K562 (cell line): ENCODE data around the gene C1orf87. TPM values are rescaled to one million over a fixed set of nuclear protein-coding genes. Genes with fewer than 3 reads are reported as not detected.

Experiments used
- ATAC-seq: fragments of 200-7000 bp; cut with Tn5 transposase; 3 replicates; pipeline ENCODE4 v1.9.1; 2020; ENCODE audit warnings: moderate library complexity
- BruUV-seq: library from RNA; stranded (reverse); fragments of 400-500 nt; replicated peaks from 2 replicates; lab custom pipeline; 2021; lab: Mats Ljungman, UMichigan
- CTCF ChIA-PET: fragments of 300-600 bp; formaldehyde crosslinking; extraction: SDS; loops from one replicate; lab custom pipeline; 2021; ENCODE audit warnings: low intra/inter-chr PET ratio; lab: Yijun Ruan, JAX
- POLR2A ChIA-PET: fragments of 300-600, 350-650 bp; sonication (Branson Sonifier 250); formaldehyde crosslinking; extraction: SDS; loops from one replicate; lab custom pipeline; 2021; ENCODE audit warnings: antibody characterized with exemption, inconsistent platforms; lab: Yijun Ruan, JAX
- DNase-seq, 4 experiments: peaks; one replicate each; pipeline versions ENCODE4 v3.0.0 to v3.0.0-alpha.2; 2011 to 2018; ENCODE audit warnings: low spot score in 3 of 4, mixed read lengths in 3 of 4; ENCODE audit errors: extremely low read depth in 1 of 4
- FAIRE-seq: peaks from 2 replicates; lab custom pipeline; 2011; peaks lifted over from hg19 to GRCh38; lab: Jason Lieb, UNC
- H2AFZ ChIP-seq: 2 replicates; pipeline ENCODE4 v1.6.0; 2011; ENCODE audit warnings: low read depth, low read length, control low read depth, inconsistent platforms
- H3K27ac ChIP-seq: fragments of 200-600 bp; 3 replicates; pipeline ENCODE4 v1.8.0; 2011; ENCODE audit warnings: low read depth, mild to moderate bottlenecking, control low read depth, inconsistent platforms, low read length, moderate library complexity, mixed read lengths; ENCODE audit errors: extremely low read depth
- H3K27me3 ChIP-seq, 2 experiments: fragments of 300-600 bp in 1 of 2; 2 replicates in 1 of 2; 3 replicates in 1 of 2; pipeline versions ENCODE4 v1.6.0 to v1.8.0; 2011; ENCODE audit warnings: inconsistent platforms in 2 of 2, low read length in 2 of 2, mild to moderate bottlenecking in 1 of 2, mixed read lengths in 1 of 2, moderate library complexity in 1 of 2; ENCODE audit not compliant: control insufficient read depth in 2 of 2, insufficient read depth in 2 of 2
- H3K36me3 ChIP-seq: fragments of 300-600 bp; 3 replicates; pipeline ENCODE4 v1.8.0; 2011; ENCODE audit warnings: mild to moderate bottlenecking, low read length, inconsistent platforms; ENCODE audit not compliant: control insufficient read depth, insufficient read depth
- H3K4me1 ChIP-seq, 2 experiments: fragments of 200-600 bp in 1 of 2; replicated peaks in 1 of 2; 2 replicates in 1 of 2; 3 replicates in 1 of 2; pipeline versions ENCODE4 v1.5.1 to v1.8.0; 2011; ENCODE audit warnings: inconsistent platforms in 2 of 2, low read length in 2 of 2, mild to moderate bottlenecking in 1 of 2, mixed read lengths in 1 of 2, moderate library complexity in 1 of 2; ENCODE audit not compliant: control insufficient read depth in 2 of 2, insufficient read depth in 2 of 2
- H3K4me2 ChIP-seq: 2 replicates; pipeline ENCODE4 v1.6.1; 2011; ENCODE audit warnings: low read length, control low read depth, inconsistent platforms, mixed read lengths; ENCODE audit not compliant: insufficient read depth
- H3K4me3 ChIP-seq: fragments of 200-600 bp; sonication (generic), shearing (Covaris generic); 2 replicates; pipeline ENCODE4 v1.5.1; 2016; ENCODE audit warnings: control low read depth, inconsistent platforms
- H3K79me2 ChIP-seq: fragments of 200-600 bp; 3 replicates; pipeline ENCODE4 v1.8.0; 2011; ENCODE audit warnings: low read length, inconsistent platforms; ENCODE audit not compliant: control insufficient read depth, insufficient read depth
- H3K9ac ChIP-seq, 2 experiments: 2 replicates each; pipeline versions ENCODE4 v1.6.0 to v1.6.1; 2011; ENCODE audit warnings: low read depth in 2 of 2, low read length in 2 of 2, control low read depth in 1 of 2, inconsistent platforms in 1 of 2, mild to moderate bottlenecking in 1 of 2, mixed read lengths in 1 of 2; ENCODE audit not compliant: insufficient read depth in 1 of 2
- H3K9me1 ChIP-seq: one replicate; pipeline ENCODE4 v1.6.0; 2011; ENCODE audit warnings: inconsistent platforms, mild to moderate bottlenecking, low read length, moderate library complexity; ENCODE audit not compliant: control insufficient read depth, insufficient read depth
- H3K9me3 ChIP-seq: replicated peaks from 2 replicates; pipeline ENCODE4 v1.5.1; 2011; ENCODE audit warnings: low read depth, low read length, inconsistent platforms; ENCODE audit not compliant: control insufficient read depth, insufficient read depth
- H4K20me1 ChIP-seq: replicated peaks from 2 replicates; pipeline ENCODE4 v1.6.1; 2011; ENCODE audit warnings: low read length, inconsistent platforms, mixed read lengths; ENCODE audit not compliant: control insufficient read depth, insufficient read depth
- BRF1 ChIP-seq: IDR thresholded peaks from 3 replicates; pipeline ENCODE4 v1.6.1; 2011; ENCODE audit warnings: borderline replicate concordance, mild to moderate bottlenecking; ENCODE audit not compliant: insufficient read length; ENCODE audit errors: extremely low read depth
- ETV1 ChIP-seq: fragments of 450-650 bp; conservative IDR thresholded peaks from 2 replicates; pipeline ENCODE4 v1.6.1; 2016; ENCODE audit warnings: missing genetic modification characterization, control low read depth, low read depth, missing compliant biosample characterization
- HCFC1 ChIP-seq: IDR thresholded peaks from 2 replicates; pipeline ENCODE4 v1.6.1; 2012; ENCODE audit warnings: low read depth, low read length, improper control_type of control experiment
- LARP7 ChIP-seq: fragments of 450-650 bp; IDR thresholded peaks from 2 replicates; pipeline ENCODE4 v1.6.1; 2016
- PTBP1 ChIP-seq: fragments of 200-400 bp; formaldehyde crosslinking; IDR thresholded peaks from 2 replicates; pipeline ENCODE4 v1.6.1; 2017; ENCODE audit warnings: low read depth, low read length
- RB1 ChIP-seq: fragments of 450-650 bp; IDR thresholded peaks from 2 replicates; pipeline ENCODE4 v1.6.1; 2017; ENCODE audit warnings: low read depth, mild to moderate bottlenecking
- SAFB ChIP-seq: fragments of 200-400 bp; formaldehyde crosslinking; IDR thresholded peaks from 2 replicates; pipeline ENCODE4 v1.6.1; 2017; ENCODE audit warnings: low read depth, low read length, borderline replicate concordance
- SIRT6 ChIP-seq: IDR thresholded peaks from one replicate; pipeline ENCODE4 v1.6.1; 2012; ENCODE audit warnings: low read depth, mild to moderate bottlenecking, control low read depth, inconsistent platforms, low read length, moderate library complexity
- SMARCE1 ChIP-seq: fragments of 450-650 bp; IDR thresholded peaks from 2 replicates; pipeline ENCODE4 v1.7.1; 2016; ENCODE audit warnings: mild to moderate bottlenecking
- SP2 ChIP-seq: IDR thresholded peaks from 2 replicates; pipeline ENCODE4 v1.6.1; 2011; ENCODE audit warnings: mild to moderate bottlenecking, low read depth, low read length, moderate library complexity; ENCODE audit not compliant: poor library complexity, severe bottlenecking; ENCODE audit errors: extremely low read depth
- ZNF121 ChIP-seq: sonication (generic); formaldehyde crosslinking; conservative IDR thresholded peaks from 2 replicates; pipeline ENCODE4 v1.8.0; 2022; ENCODE audit warnings: missing genetic modification reagents
- ZNF324 ChIP-seq: fragments of 250-450 bp; sonication (Bioruptor Pico); IDR thresholded peaks from 2 replicates; pipeline ENCODE4 v1.4.0; 2020; ENCODE audit warnings: mild to moderate bottlenecking
- WGBS: fragments of 100-300 bp; shearing (Covaris generic); methylation state at CpG from one replicate; pipeline ENCODE4 v1.1.6; 2016; ENCODE audit warnings: low coverage, mixed read lengths; ENCODE audit not compliant: insufficient coverage; ENCODE audit errors: missing lambda C conversion rate; 5-methylcytosine and 5-hydroxymethylcytosine counted together
- in situ Hi-C: fragments of 300-500 bp; cut with MboI; formaldehyde crosslinking; loops from 4 replicates; pipeline ENCODE4 v1.15.0; 2018; ENCODE audit warnings: inconsistent platforms, mixed read lengths
- intact Hi-C: fragments of 100-400 bp; cut with micrococcal nuclease; formaldehyde crosslinking; loops from 2 replicates; pipeline ENCODE4 v1.14.2; 2022
- polyA plus RNA-seq, 8 experiments: library from polyadenylated mRNA; depleted of rRNA in 4 of 8; stranded (reverse) in 5 of 8; unstranded in 3 of 8; fragments of >200 nt; fragmentation: Nextera tagmentation in 2 of 8; fragmentation: Illumina TruSeq in 1 of 8; extraction: Ambion mirVana in 2 of 8; extraction: Trizol in 1 of 8; gene quantifications; 2 replicates each; pipeline versions ENCODE4 v1.2.1 to v1.2.3, GENCODE V29; 2011 to 2014; ENCODE audit warnings: inconsistent platforms in 1 of 8, missing spikeins in 1 of 8
- total RNA-seq, 7 experiments: library from RNA; depleted of rRNA in 6 of 7; stranded (reverse); fragments of >200 nt in 6 of 7; fragmentation: Illumina TruSeq in 2 of 7; extraction: Trizol in 2 of 7; gene quantifications; 2 replicates each; pipeline versions ENCODE4 v1.2.1 to v1.2.3, GENCODE V29; 2011 to 2021; ENCODE audit warnings: low replicate concordance in 1 of 7

The C1orf87 gene
- total and polyA plus RNA-seq, 9 of the 15 experiments (the other 6 are each of a cell fraction or from before 2014, with no cell fraction given) = not detected

GRCh38 chr1:60068393-60069045 is 5.1 kb downstream of the C1orf87 start:
- H3K9ac ChIP-seq = no peak overlapping the region
- H4K20me1 ChIP-seq = no peaks in the 10 kb centered on the region
- no peaks in the 10 kb centered on the region for H3K79me2 ChIP-seq
- H3K27me3 ChIP-seq = peaks cover 0 to 2% of the 10 kb centered on the region in 2 experiments; a peak in 1 of 5 replicates
- 0% methylated on average over 1 of the region's 1 CpG for WGBS
- no peak for ATAC-seq
- BruUV-seq = no TSS peak
- H3K27ac ChIP-seq = no peak overlapping the region
- FAIRE-seq = no peak
- ChIA-PET POLR2A (no interaction called here), CTCF (no interaction called here)
- H3K4me3 ChIP-seq = no peak overlapping the region
- TF ChIP-seq BRF1 (no peak), ZNF121 (CRISPR knock-in tag) (no peak), SMARCE1 (no peak), LARP7 (no peak), PTBP1 (no peak), SP2 (no peak), ETV1 (tag) (no peak), ZNF324 (CRISPR knock-in tag) (no peak), RB1 (no peak), SIRT6 (no peak), HCFC1 (no peak), SAFB (no peak)
- no peak overlapping the region for H3K4me2 ChIP-seq
- intact Hi-C loops = no loop called here
- no peak overlapping the region for H2AFZ ChIP-seq
- no peaks in the 10 kb centered on the region; the same call in 1 of the 2 replicates for H3K9me3 ChIP-seq
- no peak for DNase-seq
- H3K9me1 ChIP-seq = no peaks in the 10 kb centered on the region
- H3K4me1 ChIP-seq = peaks cover 0 to 2% of the 10 kb centered on the region in 2 experiments; a peak in 1 of 5 replicates
- no peaks in the 10 kb centered on the region for H3K36me3 ChIP-seq
- in situ Hi-C loops = no loop called here
